Measurements from ENCODE around the gene ITPKB.
"Not testable (repeated sequence)": the region's sequence is repeated elsewhere in the genome, so short reads cannot be mapped to it uniquely, and the experiment has no call there.

ITPKB gene

GRCh38 chr1:226754793-226755533 is 15.9 kb upstream of the ITPKB start:
- DNase-seq = no peak

- DNase-seq = no peak
Observed at GRCh38 chr1:226754097-226754496, 15.0 kb upstream of the ITPKB start.

- DNase-seq = no peak
Observed at GRCh38 chr1:226751703-226752102, 12.6 kb upstream of the ITPKB start.

- DNase-seq = no peak
Observed at GRCh38 chr1:226751214-226751613, 12.1 kb upstream of the ITPKB start.

GRCh38 chr1:226749467-226749866 is 10.4 kb upstream of the ITPKB start:
- no peak for DNase-seq

GRCh38 chr1:226748306-226748705 is 9.2 kb upstream of the ITPKB start:
- DNase-seq = no peak

- DNase-seq = not testable (repeated sequence)
Observed at GRCh38 chr1:226747519-226748263, 8.6 kb upstream of the ITPKB start.

- no peak for DNase-seq
Observed at GRCh38 chr1:226743259-226743658, 4.2 kb upstream of the ITPKB start.

GRCh38 chr1:226741009-226741408 is 1.9 kb upstream of the ITPKB start:
- DNase-seq = no peak

GRCh38 chr1:226739696-226740065 is 599 bp upstream of the ITPKB start:
- DNase-seq = no peak

GRCh38 chr1:226738421-226738994 is 574 bp downstream of the ITPKB start:
- DNase-seq = peak; percentile 71

GRCh38 chr1:226737819-226738420 is 1.2 kb downstream of the ITPKB start:
- DNase-seq = peak; percentile 71

- DNase-seq = peak; percentile 81
Observed at GRCh38 chr1:226736908-226737818, 1.9 kb downstream of the ITPKB start.

- DNase-seq = peak; percentile 65
Observed at GRCh38 chr1:226736001-226736907, 2.8 kb downstream of the ITPKB start.

GRCh38 chr1:226735576-226735975 is 3.5 kb downstream of the ITPKB start:
- DNase-seq = no peak

GRCh38 chr1:226734611-226735153 is 4.4 kb downstream of the ITPKB start:
- DNase-seq = no peak

- no peak for DNase-seq
Observed at GRCh38 chr1:226733876-226734275, 5.2 kb downstream of the ITPKB start.

- DNase-seq = peak; percentile 73
Observed at GRCh38 chr1:226733304-226733703, 5.8 kb downstream of the ITPKB start.

GRCh38 chr1:226732856-226733291 is 6.2 kb downstream of the ITPKB start:
- DNase-seq = peak; percentile 53

- no peak for DNase-seq
Observed at GRCh38 chr1:226731257-226731893, 7.7 kb downstream of the ITPKB start.
